Adrenal gland (tissue), 12 donors: Measurements from ENCODE around the gene CYP2E1. TPM values are rescaled to one million over a fixed set of nuclear protein-coding genes. Genes with fewer than 3 reads are reported as not detected.

Experiments
- DNase-seq, 7 donors: peaks; one replicate each; pipeline ENCODE4 v3.0.0-alpha.2; 2019 to 2020
- H3K27ac ChIP-seq, 5 donors: fragments of 200-600 bp; sonication (generic) in 4 of 5; 1 replicate in 3 of 5; 2 replicates in 2 of 5; pipeline versions ENCODE4 v1.5.1 to v1.8.0; 2016 to 2020; ENCODE audit warnings: mild to moderate bottlenecking in 1 of 5
- H3K27me3 ChIP-seq: fragments of 200-600 bp; 2 replicates; pipeline ENCODE4 v1.8.0; 2021
- H3K36me3 ChIP-seq, 2 donors: fragments of 200-600 bp; replicated peaks in 1 of 2; 1 replicate in 1 of 2; 2 replicates in 1 of 2; pipeline versions ENCODE4 v1.5.1 to v1.8.0; 2018 to 2022
- H3K4me1 ChIP-seq, 2 donors: fragments of 200-600 bp; replicated peaks in 1 of 2; 1 replicate in 1 of 2; 2 replicates in 1 of 2; pipeline versions ENCODE4 v1.5.1 to v1.8.0; 2018 to 2021
- H3K4me3 ChIP-seq, 4 donors: fragments of 200-600 bp; sonication (generic) in 3 of 4; one replicate each; pipeline ENCODE4 v1.5.1; 2016 to 2018
- H3K9me3 ChIP-seq, 3 donors: fragments of 200-600 bp; sonication (generic) in 1 of 3; replicated peaks in 1 of 3; 1 replicate in 2 of 3; 2 replicates in 1 of 3; pipeline versions ENCODE4 v1.5.1 to v1.8.0; 2016 to 2021
- CTCF ChIP-seq, 6 experiments: fragments of 450-650 bp in 4 of 6; fragments of 200-600 bp in 2 of 6; sonication (generic) in 1 of 6; IDR thresholded peaks; 1 replicate in 5 of 6; 2 replicates in 1 of 6; pipeline versions ENCODE4 v1.5.1 to v1.8.0; 2016 to 2021; ENCODE audit warnings: antibody characterized with exemption in 6 of 6, mild to moderate bottlenecking in 2 of 6, moderate library complexity in 1 of 6
- POLR2A ChIP-seq, 2 donors: fragments of 450-650 bp; IDR thresholded peaks; one replicate each; pipeline ENCODE4 v1.6.1; 2017; ENCODE audit warnings: antibody characterized with exemption in 2 of 2, mild to moderate bottlenecking in 2 of 2, moderate library complexity in 1 of 2
- WGBS, 4 donors: extraction: QIAGEN DNeasy Blood & Tissue Kit in 2 of 4; methylation state at CpG; one replicate each; pipeline versions ENCODE4 v1.1.5 to v1.1.7; 2013 to 2017; 5-methylcytosine and 5-hydroxymethylcytosine counted together
- intact Hi-C, 2 donors: fragments of 100-400 bp; cut with DNase I; formaldehyde crosslinking; loops; one replicate each; pipeline versions ENCODE4 v1.14.1 to v1.15.0; 2022 to 2023
- polyA plus RNA-seq, 3 donors: library from polyadenylated mRNA; stranded (reverse); fragments of 200-250 nt in 2 of 3; fragments of 350-450 nt in 1 of 3; fragmentation: Illumina TruSeq in 1 of 3; extraction: RNeasy Lipid Tissue Mini Kit (QIAGEN cat#74804) in 1 of 3; gene quantifications; one replicate each; pipeline ENCODE4 v1.2.3, GENCODE V29; 2013 to 2014
- total RNA-seq, 9 donors: library from RNA; depleted of rRNA in 4 of 9; stranded (reverse); fragments of >200 nt in 4 of 9; fragments of 120-200 nt in 1 of 9; fragmentation: NEBNext Ultra II Directional in 1 of 9; extraction: Animal tissue kit (Norgen Biotek cat#: 25700) in 1 of 9; gene quantifications; one replicate each; pipeline versions ENCODE4 v1.1.0 to v1.2.4, GENCODE V29; 2013 to 2023
- donor health status: healthy with polysubstance abuse.
- donor health status: Bipolar disorder and iron deficiency.
- donor health status: DM: yes; HTN: yes; CAD: no.
- donor health status: DM: no; HTN: no; CAD: no.
- donor health status: DM: no; HTN: no; CAD: no.
- donor health status: DM: yes; HTN: yes; CAD: no.

The CYP2E1 gene
- total and polyA plus RNA-seq, 12 donors = 0.17 to 8.1 (median 2.4) TPM; not detected in 1

GRCh38 chr10:133527771-133528271 is 658 bp downstream of the CYP2E1 start:
- no peak overlapping the region for H3K4me3 ChIP-seq
- H3K36me3 ChIP-seq = no peaks in the 10 kb centered on the region
- intact Hi-C loops = no loop called here
- no peak for DNase-seq
- H3K9me3 ChIP-seq = peaks cover 0 to 10% (median 0%) of the 10 kb centered on the region in 3 donors
- H3K27ac ChIP-seq = no peak overlapping the region
- WGBS, 4 donors = 4 to 27% (median 14%) methylated on average over 25 to 51 of the region's 51 CpGs; no CpG with 5 or more reads in 1 of the 4 donors
- peaks cover 65% of the 10 kb centered on the region for H3K27me3 ChIP-seq
- TF ChIP-seq CTCF (IDR thresholded peaks at IDR 0.05) (no peak), POLR2A (IDR thresholded peaks at IDR 0.05) (no peak)
- H3K4me1 ChIP-seq = no peaks in the 10 kb centered on the region

GRCh38 chr10:133528296-133528844 is 1.2 kb downstream of the CYP2E1 start:
- no peaks in the 10 kb centered on the region for H3K36me3 ChIP-seq
- H3K27me3 ChIP-seq = peaks cover 65% of the 10 kb centered on the region
- no peak overlapping the region for H3K4me3 ChIP-seq
- TF ChIP-seq CTCF (IDR thresholded peaks at IDR 0.05) = no peak
- TF ChIP-seq POLR2A (IDR thresholded peaks at IDR 0.05) = no peak
- 0 to 24% (median 5%) methylated on average over 5 to 50 of the region's 50 CpGs for WGBS, 4 donors
- no peak overlapping the region for H3K27ac ChIP-seq
- H3K4me1 ChIP-seq = no peaks in the 10 kb centered on the region
- no peak for DNase-seq
- peaks cover 0 to 10% (median 0%) of the 10 kb centered on the region in 3 donors for H3K9me3 ChIP-seq
- intact Hi-C loops = no loop called here

- Histone ChIP-seq H3K4me1 (no peaks in the 10 kb centered on the region), H3K9me3 (peaks cover 0 to 3% (median 0%) of the 10 kb centered on the region in 3 donors), H3K4me3 (peak overlapping the region in 1 of 4 donors; percentile 13), H3K27ac (no peak overlapping the region), H3K27me3 (peaks cover 65% of the 10 kb centered on the region), H3K36me3 (no peaks in the 10 kb centered on the region)
- WGBS, 4 donors = 2 to 20% (median 6%) methylated on average over 19 to 37 of the region's 37 CpGs
- DNase-seq = no peak
- intact Hi-C loops = no loop called here
- no peak for TF ChIP-seq CTCF (IDR thresholded peaks at IDR 0.05)
- no peak for TF ChIP-seq POLR2A (IDR thresholded peaks at IDR 0.05)
Measured at GRCh38 chr10:133528845-133529575, 1.8 kb downstream of the CYP2E1 start.

GRCh38 chr10:133529576-133529946 is 2.4 kb downstream of the CYP2E1 start:
- no peak overlapping the region for H3K4me3 ChIP-seq
- TF ChIP-seq POLR2A (IDR thresholded peaks at IDR 0.05) = no peak
- no peak for TF ChIP-seq CTCF (IDR thresholded peaks at IDR 0.05)
- WGBS, 4 donors = 7 to 34% (median 15%) methylated on average over 24 to 26 of the region's 26 CpGs
- H3K36me3 ChIP-seq = no peaks in the 10 kb centered on the region
- peaks cover 68% of the 10 kb centered on the region for H3K27me3 ChIP-seq
- no peaks in the 10 kb centered on the region for H3K9me3 ChIP-seq
- no peaks in the 10 kb centered on the region for H3K4me1 ChIP-seq
- no peak for DNase-seq
- H3K27ac ChIP-seq = no peak overlapping the region
- intact Hi-C loops = no loop called here
